ENCODE results near the gene GPR156. TPM values are rescaled to one million over a fixed set of nuclear protein-coding genes. Genes with fewer than 3 reads are reported as not detected.

Gene GPR156
- total RNA-seq, 1 experiment from 2014 or later, result 3.1 TPM

DNA sequence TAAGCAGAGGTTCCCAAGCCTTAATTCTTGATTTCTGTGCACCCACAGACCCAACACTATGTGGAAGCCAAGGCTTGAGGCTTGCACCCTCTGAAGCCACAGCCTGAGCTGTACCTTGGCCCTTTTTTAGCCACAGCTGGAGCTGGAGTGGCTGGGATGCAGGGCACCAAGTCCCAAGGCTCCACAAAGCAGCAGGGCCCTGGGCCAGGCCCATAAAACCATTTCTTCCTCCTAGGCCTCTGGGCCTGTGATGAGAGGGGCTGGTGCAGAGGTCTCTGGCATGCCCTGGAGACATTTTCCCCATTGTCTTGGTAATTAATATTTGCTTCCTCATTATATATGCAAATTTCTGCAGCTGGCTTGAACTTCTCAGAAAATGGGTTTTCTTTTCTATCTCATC, 129.9 kb downstream of the GPR156 start:
- BruUV-seq (replicated peaks), result no TSS peak
- TF ChIP-seq, protein P1, sequence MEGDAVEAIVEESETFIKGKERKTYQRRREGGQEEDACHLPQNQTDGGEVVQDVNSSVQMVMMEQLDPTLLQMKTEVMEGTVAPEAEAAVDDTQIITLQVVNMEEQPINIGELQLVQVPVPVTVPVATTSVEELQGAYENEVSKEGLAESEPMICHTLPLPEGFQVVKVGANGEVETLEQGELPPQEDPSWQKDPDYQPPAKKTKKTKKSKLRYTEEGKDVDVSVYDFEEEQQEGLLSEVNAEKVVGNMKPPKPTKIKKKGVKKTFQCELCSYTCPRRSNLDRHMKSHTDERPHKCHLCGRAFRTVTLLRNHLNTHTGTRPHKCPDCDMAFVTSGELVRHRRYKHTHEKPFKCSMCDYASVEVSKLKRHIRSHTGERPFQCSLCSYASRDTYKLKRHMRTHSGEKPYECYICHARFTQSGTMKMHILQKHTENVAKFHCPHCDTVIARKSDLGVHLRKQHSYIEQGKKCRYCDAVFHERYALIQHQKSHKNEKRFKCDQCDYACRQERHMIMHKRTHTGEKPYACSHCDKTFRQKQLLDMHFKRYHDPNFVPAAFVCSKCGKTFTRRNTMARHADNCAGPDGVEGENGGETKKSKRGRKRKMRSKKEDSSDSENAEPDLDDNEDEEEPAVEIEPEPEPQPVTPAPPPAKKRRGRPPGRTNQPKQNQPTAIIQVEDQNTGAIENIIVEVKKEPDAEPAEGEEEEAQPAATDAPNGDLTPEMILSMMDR (IDR thresholded peaks at IDR 0.05; ENCODE audit: insufficient read depth in 1 of 2, low read depth in 1 of 2, low read length in 1 of 2, severe bottlenecking in 1 of 2, unreplicated experiment in 1 of 2), result no peak
- H3K9me3 Mint-ChIP-seq (ENCODE audit: unreplicated experiment), result peaks cover 32% of the 10 kb centered on the region
- Histone ChIP-seq H3K36me3 (ENCODE audit: control insufficient read depth, insufficient read depth, low read length) (no peaks in the 10 kb centered on the region), H3K4me1 (peaks cover 15% of the 10 kb centered on the region), H3K9me3 (peaks cover 21% of the 10 kb centered on the region), H3K4me3 (ENCODE audit: low read depth, low read length) (no peak overlapping the region), H3K27me3 (replicated peaks; ENCODE audit: control insufficient read depth, insufficient read depth, low read length) (no peaks in the 10 kb centered on the region)
- H3K4me1 Mint-ChIP-seq (ENCODE audit: low read depth, unreplicated experiment), result peaks cover 19% of the 10 kb centered on the region
- no peak overlapping the region for H3K27ac Mint-ChIP-seq (ENCODE audit: unreplicated experiment)
- H3K27me3 Mint-ChIP-seq (ENCODE audit: insufficient read depth, unreplicated experiment), result no peaks in the 10 kb centered on the region
- intact Hi-C loops (cut with micrococcal nuclease; ENCODE audit: unreplicated experiment), result no loop called here
- POLR2A ChIA-PET, result no interaction called here
- no peak for DNase-seq
- no peak overlapping the region for H3K4me3 Mint-ChIP-seq (ENCODE audit: unreplicated experiment)
- CTCF ChIA-PET, result no interaction called here
- peaks cover 12% of the 10 kb centered on the region for H3K36me3 Mint-ChIP-seq (ENCODE audit: insufficient read depth, unreplicated experiment)

DNA sequence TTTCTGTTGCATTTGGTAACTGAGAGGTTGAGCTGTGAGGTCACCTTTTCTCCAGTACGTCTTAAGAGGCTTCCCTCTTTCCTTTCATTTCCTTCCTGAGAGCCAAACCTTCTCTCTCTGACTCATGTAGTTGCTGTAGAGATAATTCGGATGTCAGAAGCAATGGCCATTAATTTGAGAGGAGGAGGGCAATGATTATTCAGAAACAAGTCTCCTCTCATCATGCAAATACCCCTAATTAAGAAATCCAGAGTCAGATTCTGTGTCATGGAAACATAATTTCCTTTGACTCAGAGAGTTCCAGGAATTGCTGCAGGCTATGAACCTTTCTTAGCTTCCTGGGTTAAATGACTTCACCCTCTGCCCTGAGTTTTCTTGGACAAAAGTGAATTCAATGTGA, 131.7 kb downstream of the GPR156 start:
- intact Hi-C loops (cut with micrococcal nuclease; ENCODE audit: unreplicated experiment), result no loop called here
- H3K4me3 ChIP-seq (ENCODE audit: low read depth, low read length), result no peak overlapping the region
- ChIA-PET POLR2A (no interaction called here), CTCF (no interaction called here)
- H3K4me3 Mint-ChIP-seq (ENCODE audit: unreplicated experiment), result no peak overlapping the region
- no peaks in the 10 kb centered on the region for H3K27me3 Mint-ChIP-seq (ENCODE audit: insufficient read depth, unreplicated experiment)
- peaks cover 21% of the 10 kb centered on the region for H3K9me3 ChIP-seq
- H3K36me3 Mint-ChIP-seq (ENCODE audit: insufficient read depth, unreplicated experiment), result peaks cover 12% of the 10 kb centered on the region
- peaks cover 16% of the 10 kb centered on the region for H3K4me1 Mint-ChIP-seq (ENCODE audit: low read depth, unreplicated experiment)
- TF ChIP-seq, protein P1 (IDR thresholded peaks at IDR 0.05; ENCODE audit: insufficient read depth in 1 of 2, low read depth in 1 of 2, low read length in 1 of 2, severe bottlenecking in 1 of 2, unreplicated experiment in 1 of 2), result no peak
- no peaks in the 10 kb centered on the region for H3K27me3 ChIP-seq (replicated peaks; ENCODE audit: control insufficient read depth, insufficient read depth, low read length)
- BruUV-seq (replicated peaks), result no TSS peak
- H3K27ac Mint-ChIP-seq (ENCODE audit: unreplicated experiment), result no peak overlapping the region
- H3K36me3 ChIP-seq (ENCODE audit: control insufficient read depth, insufficient read depth, low read length), result no peaks in the 10 kb centered on the region
- H3K4me1 ChIP-seq, result peaks cover 7% of the 10 kb centered on the region
- DNase-seq, result no peak
- H3K9me3 Mint-ChIP-seq (ENCODE audit: unreplicated experiment), result peaks cover 32% of the 10 kb centered on the region

DNA sequence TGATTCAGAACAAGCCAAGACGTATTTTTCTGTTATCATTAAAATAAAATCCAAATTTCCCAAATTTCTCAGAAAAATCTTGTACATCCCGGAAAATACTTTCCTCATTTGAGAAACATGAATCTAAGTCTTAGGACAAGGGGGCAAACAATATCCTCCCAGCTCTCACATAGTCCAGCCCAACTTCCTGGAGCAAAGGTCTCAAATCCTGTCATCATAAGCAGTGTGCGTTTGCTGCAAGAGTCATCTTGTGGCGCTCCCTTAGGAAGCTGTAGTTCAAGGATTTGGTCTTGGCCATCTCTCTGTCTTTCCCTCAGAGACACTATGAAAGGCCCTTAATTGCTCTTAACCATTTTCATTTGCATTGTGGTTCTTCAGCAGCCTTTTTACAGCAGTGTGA, 133.2 kb downstream of the GPR156 start:
- Mint-ChIP-seq H3K4me1 (ENCODE audit: low read depth, unreplicated experiment) (peaks cover 23% of the 10 kb centered on the region), H3K4me3 (ENCODE audit: unreplicated experiment) (no peak overlapping the region), H3K27ac (ENCODE audit: unreplicated experiment) (no peak overlapping the region), H3K27me3 (ENCODE audit: insufficient read depth, unreplicated experiment) (no peaks in the 10 kb centered on the region), H3K36me3 (ENCODE audit: insufficient read depth, unreplicated experiment) (peaks cover 18% of the 10 kb centered on the region), H3K9me3 (ENCODE audit: unreplicated experiment) (peaks cover 24% of the 10 kb centered on the region)
- intact Hi-C loops (cut with micrococcal nuclease; ENCODE audit: unreplicated experiment), result no loop called here
- TF ChIP-seq, protein P1 (IDR thresholded peaks at IDR 0.05; ENCODE audit: insufficient read depth in 1 of 2, low read depth in 1 of 2, low read length in 1 of 2, severe bottlenecking in 1 of 2, unreplicated experiment in 1 of 2), result no peak
- Histone ChIP-seq H3K4me1 (peaks cover 22% of the 10 kb centered on the region), H3K4me3 (ENCODE audit: low read depth, low read length) (no peak overlapping the region), H3K27me3 (replicated peaks; ENCODE audit: control insufficient read depth, insufficient read depth, low read length) (no peaks in the 10 kb centered on the region), H3K36me3 (ENCODE audit: control insufficient read depth, insufficient read depth, low read length) (no peaks in the 10 kb centered on the region), H3K9me3 (peaks cover 21% of the 10 kb centered on the region)
- no peak for DNase-seq
- BruUV-seq (replicated peaks), result no TSS peak
- ChIA-PET POLR2A (no interaction called here), CTCF (no interaction called here)
